DOHH2 (cell line): ENCODE measurements around the gene RGS1.

ENCODE experiments used
- H3F3A ChIP-seq: fragments of 200-600 bp; sonication (generic), shearing (Covaris generic); 2 replicates; pipeline ENCODE4 v1.6.0; 2016; ENCODE audit warnings: antibody characterized with exemption, mild to moderate bottlenecking; ENCODE audit not compliant: control insufficient read depth, insufficient read depth
- H3K27ac ChIP-seq: fragments of 200-600 bp; sonication (generic); 2 replicates; pipeline ENCODE4 v1.5.1; 2014; ENCODE audit warnings: low read depth, mild to moderate bottlenecking, low read length, moderate library complexity
- H3K27me3 ChIP-seq: fragments of 200-600 bp; sonication (generic); 2 replicates; pipeline ENCODE4 v1.6.1; 2014; ENCODE audit warnings: mild to moderate bottlenecking, low read length, mixed read lengths; ENCODE audit not compliant: control insufficient read depth
- H3K36me3 ChIP-seq: fragments of 200-600 bp; sonication (generic); 2 replicates; pipeline ENCODE4 v1.6.1; 2014; ENCODE audit warnings: mild to moderate bottlenecking, low read length, moderate library complexity, mixed read lengths; ENCODE audit not compliant: control insufficient read depth
- H3K4me1 ChIP-seq: fragments of 200-600 bp; sonication (generic); 2 replicates; pipeline ENCODE4 v1.6.1; 2014; ENCODE audit warnings: mild to moderate bottlenecking, low read length, mixed read lengths; ENCODE audit not compliant: control insufficient read depth
- H3K4me2 ChIP-seq: fragments of 200-600 bp; sonication (generic); 2 replicates; pipeline ENCODE4 v1.6.0; 2014; ENCODE audit warnings: mild to moderate bottlenecking, low read length, moderate library complexity
- H3K4me3 ChIP-seq: fragments of 200-600 bp; sonication (generic); 2 replicates; pipeline ENCODE4 v1.5.1; 2014; ENCODE audit warnings: mild to moderate bottlenecking, low read length, mixed read lengths
- H3K79me2 ChIP-seq: fragments of 200-600 bp; sonication (generic); 2 replicates; pipeline ENCODE4 v1.6.1; 2014; ENCODE audit warnings: mild to moderate bottlenecking, low read length, mixed read lengths; ENCODE audit not compliant: control insufficient read depth
- H3K9me2 ChIP-seq: fragments of 200-600 bp; sonication (generic); replicated peaks from 2 replicates; pipeline ENCODE4 v1.6.1; 2014; ENCODE audit warnings: mild to moderate bottlenecking, low read length, mixed read lengths; ENCODE audit not compliant: control insufficient read depth
- H3K9me3 ChIP-seq: fragments of 200-600 bp; sonication (generic); 2 replicates; pipeline ENCODE4 v1.6.1; 2014; ENCODE audit warnings: antibody characterized with exemption, low read length, mixed read lengths; ENCODE audit not compliant: control insufficient read depth, insufficient read depth
- H4K20me1 ChIP-seq: fragments of 200-600 bp; sonication (generic); 2 replicates; pipeline ENCODE4 v1.6.0; 2014; ENCODE audit warnings: low read depth, mild to moderate bottlenecking, antibody characterized with exemption, low read length, moderate library complexity; ENCODE audit not compliant: control insufficient read depth, insufficient read depth
- CTCF ChIP-seq: fragments of 200-600 bp; sonication (generic); IDR thresholded peaks from one replicate; pipeline ENCODE4 v1.5.1; 2014; ENCODE audit warnings: antibody characterized with exemption, mild to moderate bottlenecking, low read depth, low read length; ENCODE audit not compliant: poor library complexity, severe bottlenecking
- EZH2phosphoT487 ChIP-seq: fragments of 200-600 bp; sonication (generic); IDR thresholded peaks from 2 replicates; pipeline ENCODE4 v1.6.1; 2017; ENCODE audit warnings: borderline replicate concordance, mild to moderate bottlenecking, antibody characterized with exemption, low read length, moderate library complexity, mixed read lengths

Gene RGS1

GRCh38 chr1:192550922-192551534, 24.5 kb upstream of the RGS1 start:
- Histone ChIP-seq H3K36me3 (no peaks in the 10 kb centered on the region), H3K4me2 (no peak overlapping the region), H3K9me2 (no peaks in the 10 kb centered on the region; the same call in 1 of the 2 replicates), H3K9me3 (no peaks in the 10 kb centered on the region), H4K20me1 (no peaks in the 10 kb centered on the region), H3F3A (no peaks in the 10 kb centered on the region; the same call in 1 of the 2 replicates), H3K4me1 (peaks cover 17% of the 10 kb centered on the region), H3K27me3 (no peaks in the 10 kb centered on the region), H3K27ac (no peak overlapping the region), H3K4me3 (no peak overlapping the region), H3K79me2 (no peaks in the 10 kb centered on the region)
- no peak for TF ChIP-seq EZH2phosphoT487
- TF ChIP-seq CTCF = no peak

- Histone ChIP-seq H3K27me3 (no peaks in the 10 kb centered on the region), H3K36me3 (no peaks in the 10 kb centered on the region), H3K79me2 (no peaks in the 10 kb centered on the region), H3K4me1 (peaks cover 8% of the 10 kb centered on the region), H3K4me3 (no peak overlapping the region), H3K4me2 (no peak overlapping the region), H4K20me1 (no peaks in the 10 kb centered on the region), H3F3A (no peaks in the 10 kb centered on the region), H3K9me3 (no peaks in the 10 kb centered on the region), H3K27ac (no peak overlapping the region), H3K9me2 (no peaks in the 10 kb centered on the region)
- TF ChIP-seq EZH2phosphoT487 = no peak
- no peak for TF ChIP-seq CTCF
Observed at GRCh38 chr1:192552760-192553191, 22.8 kb upstream of the RGS1 start.

- Histone ChIP-seq H3K27ac (no peak overlapping the region), H3K4me1 (peaks cover 8% of the 10 kb centered on the region), H3K9me2 (no peaks in the 10 kb centered on the region), H3K4me2 (no peak overlapping the region), H4K20me1 (no peaks in the 10 kb centered on the region), H3K9me3 (no peaks in the 10 kb centered on the region), H3F3A (no peaks in the 10 kb centered on the region), H3K27me3 (no peaks in the 10 kb centered on the region), H3K36me3 (no peaks in the 10 kb centered on the region), H3K79me2 (no peaks in the 10 kb centered on the region), H3K4me3 (no peak overlapping the region)
- TF ChIP-seq CTCF = no peak
Observed at GRCh38 chr1:192553741-192554140, 21.8 kb upstream of the RGS1 start.

- no peaks in the 10 kb centered on the region for H3K27me3 ChIP-seq
- no peaks in the 10 kb centered on the region for H3K36me3 ChIP-seq
- H3F3A ChIP-seq = no peaks in the 10 kb centered on the region
- H3K4me3 ChIP-seq = no peak overlapping the region
- H4K20me1 ChIP-seq = no peaks in the 10 kb centered on the region
- no peak for TF ChIP-seq EZH2phosphoT487
- no peak for TF ChIP-seq CTCF
- H3K9me2 ChIP-seq = no peaks in the 10 kb centered on the region
- H3K27ac ChIP-seq = no peak overlapping the region
- H3K4me1 ChIP-seq = peaks cover 5% of the 10 kb centered on the region
- H3K79me2 ChIP-seq = no peaks in the 10 kb centered on the region
- no peaks in the 10 kb centered on the region for H3K9me3 ChIP-seq
- no peak overlapping the region for H3K4me2 ChIP-seq
Observed at GRCh38 chr1:192554904-192555303, 20.7 kb upstream of the RGS1 start.
